Measurements from ENCODE around the gene FMNL2. TPM values are rescaled to one million over a fixed set of nuclear protein-coding genes. Genes with fewer than 3 reads are reported as not detected.

The FMNL2 gene
- total RNA-seq, 1 experiment from 2014 or later, result 33.6 TPM

DNA sequence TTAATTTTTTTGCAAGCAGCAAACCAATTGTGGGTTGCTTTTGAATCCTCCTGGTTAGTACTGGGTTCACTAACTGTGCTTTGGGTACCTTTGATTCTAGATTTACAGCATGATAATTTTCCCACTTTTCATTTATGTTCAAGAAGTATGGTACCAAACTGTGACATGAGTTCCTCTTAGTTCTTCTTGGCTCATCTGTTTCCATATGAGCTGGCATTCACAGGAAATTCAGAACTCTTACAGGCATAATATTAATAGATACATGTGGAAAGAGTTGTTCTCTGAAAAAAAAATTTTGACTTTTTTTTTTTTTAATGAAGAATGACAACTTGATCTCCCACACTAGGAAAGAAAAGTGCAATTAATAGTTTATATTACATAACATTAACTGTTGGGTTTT, 59.4 kb downstream of the FMNL2 start:
- Histone ChIP-seq H2BK5ac (ENCODE audit: insufficient read length, low read length) (no peak overlapping the region), H3K56ac (ENCODE audit: insufficient read length, low read depth, low read length) (no peak overlapping the region), H2BK20ac (ENCODE audit: low read depth, low read length, poor library complexity, severe bottlenecking) (no peak overlapping the region), H2BK120ac (ENCODE audit: low read depth, low read length, poor library complexity, severe bottlenecking) (no peak overlapping the region), H3T11ph (ENCODE audit: low read length) (no peak overlapping the region), H3K9ac (ENCODE audit: extremely low read depth, insufficient read length, low read length) (no peak overlapping the region), H3K14ac (ENCODE audit: insufficient read depth, low read length) (no peak overlapping the region), H3K4ac (ENCODE audit: low read depth, low read length) (no peak overlapping the region), H3K4me2 (ENCODE audit: insufficient read depth, insufficient read length, low read length) (no peak overlapping the region), H3K18ac (ENCODE audit: insufficient read length, low read depth, low read length) (no peak overlapping the region), H3K23me2 (ENCODE audit: insufficient read length, low read depth, low read length, poor library complexity, severe bottlenecking) (no peaks in the 10 kb centered on the region), H3K79me1 (ENCODE audit: insufficient read depth, low read depth, low read length, poor library complexity, severe bottlenecking) (peaks cover 9% of the 10 kb centered on the region), H4K91ac (ENCODE audit: insufficient read length, low read depth, low read length) (no peak overlapping the region), H3K4me1 (ENCODE audit: insufficient read depth, low read length) (peaks cover 5% of the 10 kb centered on the region; the same call in 1 of the 2 replicates), H2BK15ac (ENCODE audit: low read depth, low read length) (no peak overlapping the region), H3K9me3 (ENCODE audit: control insufficient read depth, low read depth, low read length) (no peaks in the 10 kb centered on the region), H2BK12ac (ENCODE audit: insufficient read length, low read depth, low read length) (no peak overlapping the region), H3K27ac (ENCODE audit: insufficient read length, low read depth, low read length) (no peak overlapping the region), H4K5ac (ENCODE audit: insufficient read length, low read depth, low read length) (no peak overlapping the region), H3K23ac (ENCODE audit: insufficient read length, low read depth, low read length) (no peak overlapping the region), H3K27me3 (ENCODE audit: insufficient read depth, low read length) (no peaks in the 10 kb centered on the region), H2AFZ (ENCODE audit: low read length) (no peak overlapping the region), H3K79me2 (ENCODE audit: insufficient read depth, low read length) (peaks cover 4% of the 10 kb centered on the region; the same call in 1 of the 2 replicates), H2AK5ac (ENCODE audit: insufficient read length, low read length) (no peak overlapping the region), H4K8ac (replicated peaks; ENCODE audit: insufficient read length, low read depth, low read length) (no peak overlapping the region), H4K20me1 (ENCODE audit: control insufficient read depth, insufficient read depth, insufficient read length) (no peaks in the 10 kb centered on the region)
- TF ChIP-seq, protein P1, sequence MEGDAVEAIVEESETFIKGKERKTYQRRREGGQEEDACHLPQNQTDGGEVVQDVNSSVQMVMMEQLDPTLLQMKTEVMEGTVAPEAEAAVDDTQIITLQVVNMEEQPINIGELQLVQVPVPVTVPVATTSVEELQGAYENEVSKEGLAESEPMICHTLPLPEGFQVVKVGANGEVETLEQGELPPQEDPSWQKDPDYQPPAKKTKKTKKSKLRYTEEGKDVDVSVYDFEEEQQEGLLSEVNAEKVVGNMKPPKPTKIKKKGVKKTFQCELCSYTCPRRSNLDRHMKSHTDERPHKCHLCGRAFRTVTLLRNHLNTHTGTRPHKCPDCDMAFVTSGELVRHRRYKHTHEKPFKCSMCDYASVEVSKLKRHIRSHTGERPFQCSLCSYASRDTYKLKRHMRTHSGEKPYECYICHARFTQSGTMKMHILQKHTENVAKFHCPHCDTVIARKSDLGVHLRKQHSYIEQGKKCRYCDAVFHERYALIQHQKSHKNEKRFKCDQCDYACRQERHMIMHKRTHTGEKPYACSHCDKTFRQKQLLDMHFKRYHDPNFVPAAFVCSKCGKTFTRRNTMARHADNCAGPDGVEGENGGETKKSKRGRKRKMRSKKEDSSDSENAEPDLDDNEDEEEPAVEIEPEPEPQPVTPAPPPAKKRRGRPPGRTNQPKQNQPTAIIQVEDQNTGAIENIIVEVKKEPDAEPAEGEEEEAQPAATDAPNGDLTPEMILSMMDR (conservative IDR thresholded peaks at IDR 0.05), result no peak
- no peak overlapping the region for H3K27ac Mint-ChIP-seq
- DNase-seq, result no peak
- H3K4me1 Mint-ChIP-seq, result peaks cover 45 to 65% of the 10 kb centered on the region in 2 experiments
- no peaks in the 10 kb centered on the region for H3K27me3 Mint-ChIP-seq (ENCODE audit: low read depth)
- peaks cover 8 to 10% (median 9%) of the 10 kb centered on the region in 3 experiments for H3K36me3 Mint-ChIP-seq (ENCODE audit: insufficient read depth in 1 of 3, low read depth in 3 of 3)
- H3K4me3 Mint-ChIP-seq, result no peak overlapping the region
- H3K9me3 Mint-ChIP-seq, result no peaks in the 10 kb centered on the region; a peak in 1 of 5 replicates

Measured in H9 (cell line).